ENCODE results near the gene UAP1L1. TPM values are rescaled to one million over a fixed set of nuclear protein-coding genes. Genes with fewer than 3 reads are reported as not detected.
A peak's percentile ranks its signal among the peaks of the same experiment; 100 is the strongest.

UAP1L1 gene
- total and polyA plus RNA-seq, 9 of the 15 experiments (the other 6 are each of a cell fraction or from before 2014, with no cell fraction given), result 0.20 to 8.6 (median 3.7) TPM

- TF ChIP-seq SMARCA4 (IDR thresholded peaks at IDR 0.05) (no peak), U2AF1 (optimal IDR thresholded peaks at IDR 0.05; ENCODE audit: low read depth, low read length) (no peak), ZNF583 (CRISPR knock-in tag; IDR thresholded peaks at IDR 0.05) (peak; percentile 60; the same call in 1 of the 2 replicates), HDAC6 (IDR thresholded peaks at IDR 0.05; ENCODE audit: low read depth, low read length) (no peak), ZNF280B (CRISPR knock-in tag; IDR thresholded peaks at IDR 0.05) (no peak), HMBOX1 (IDR thresholded peaks at IDR 0.05) (no peak), ZNF830 (CRISPR knock-in tag; IDR thresholded peaks at IDR 0.05) (no peak), EWSR1 (IDR thresholded peaks at IDR 0.05; ENCODE audit: borderline replicate concordance, low read depth, partially characterized antibody) (no peak), ZNF318 (IDR thresholded peaks at IDR 0.05; ENCODE audit: borderline replicate concordance in 1 of 2, low read depth in 1 of 2) (no peak), PTTG1 (tag; IDR thresholded peaks at IDR 0.05; ENCODE audit: low read depth) (no peak), MAFK (IDR thresholded peaks at IDR 0.05; ENCODE audit: low read length) (no peak), FOXP1 (CRISPR knock-in tag; IDR thresholded peaks at IDR 0.05) (peak; percentile 68; the same call in 1 of the 2 replicates), ZNF232 (CRISPR knock-in tag; IDR thresholded peaks at IDR 0.05) (no peak), TFAM (CRISPR knock-in tag; conservative IDR thresholded peaks at IDR 0.05) (no peak), ZNF133 (CRISPR knock-in tag; IDR thresholded peaks at IDR 0.05) (no peak), NONO (IDR thresholded peaks at IDR 0.05; ENCODE audit: low read depth in 2 of 2, low read length in 1 of 2) (peak in 1 of 2 experiments; percentile 79; a peak in 1 of 4 replicates), ZC3H11A (IDR thresholded peaks at IDR 0.05; ENCODE audit: low read depth, low read length) (no peak), KLF16 (IDR thresholded peaks at IDR 0.05) (no peak), CBFB (CRISPR knock-in tag; IDR thresholded peaks at IDR 0.05) (no peak)
Measured at GRCh38 chr9:137114613-137115393, 37.5 kb downstream of the UAP1L1 start, which contains the start of gene DPP7 (continued).

Measured in K562 (cell line).